Calu3 (cell line): ENCODE measurements around the gene GRIK2. TPM values are rescaled to one million over a fixed set of nuclear protein-coding genes. Genes with fewer than 3 reads are reported as not detected.

ENCODE experiments used
- BruUV-seq: library from RNA; stranded (reverse); fragments of 400-500 nt; replicated peaks from 2 replicates; lab custom pipeline; 2021; lab: Mats Ljungman, UMichigan
- CTCF ChIA-PET: fragments of 300-600 bp; sonication (Branson Sonifier 250); formaldehyde crosslinking; loops from one replicate; lab custom pipeline; 2022; ENCODE audit warnings: antibody characterized with exemption; lab: Charles Lee
- DNase-seq: peaks from one replicate; pipeline ENCODE4 v3.0.0; 2022
- H3K27ac Mint-ChIP-seq: one replicate; pipeline ENCODE4 v1.8.0; 2022; ENCODE audit warnings: mixed read lengths; ENCODE audit not compliant: unreplicated experiment
- H3K27me3 Mint-ChIP-seq: one replicate; pipeline ENCODE4 v1.8.0; 2022; ENCODE audit warnings: mixed read lengths; ENCODE audit not compliant: unreplicated experiment
- H3K36me3 Mint-ChIP-seq: one replicate; pipeline ENCODE4 v1.8.0; 2022; ENCODE audit warnings: mild to moderate bottlenecking, moderate library complexity, mixed read lengths; ENCODE audit not compliant: insufficient read depth, unreplicated experiment
- H3K4me1 Mint-ChIP-seq: one replicate; pipeline ENCODE4 v1.8.0; 2022; ENCODE audit warnings: mild to moderate bottlenecking, low read depth, mixed read lengths; ENCODE audit not compliant: unreplicated experiment
- H3K4me3 Mint-ChIP-seq: one replicate; pipeline ENCODE4 v1.8.0; 2022; ENCODE audit warnings: mild to moderate bottlenecking, low read depth, moderate library complexity, mixed read lengths; ENCODE audit not compliant: unreplicated experiment
- H3K9me3 Mint-ChIP-seq: one replicate; pipeline ENCODE4 v1.8.0; 2022; ENCODE audit warnings: low read depth, mixed read lengths; ENCODE audit not compliant: unreplicated experiment
- intact Hi-C: fragments of 100-400 bp; cut with micrococcal nuclease; formaldehyde crosslinking; loops from one replicate; pipeline ENCODE4 v1.10.0; 2022; ENCODE audit not compliant: unreplicated experiment
- total RNA-seq: library from RNA; stranded (reverse); gene quantifications from 2 replicates; pipeline ENCODE4 v1.2.3, GENCODE V29; 2022
- TF ChIP-seq, protein P1 (sequence below): fragments of 200-600 bp; IDR thresholded peaks from one replicate; pipeline ENCODE4 v1.8.0; 2022; ENCODE audit warnings: antibody characterized with exemption; ENCODE audit not compliant: unreplicated experiment

GRIK2 gene
- total RNA-seq, 1 experiment from 2014 or later: 3.3 TPM

DNA sequence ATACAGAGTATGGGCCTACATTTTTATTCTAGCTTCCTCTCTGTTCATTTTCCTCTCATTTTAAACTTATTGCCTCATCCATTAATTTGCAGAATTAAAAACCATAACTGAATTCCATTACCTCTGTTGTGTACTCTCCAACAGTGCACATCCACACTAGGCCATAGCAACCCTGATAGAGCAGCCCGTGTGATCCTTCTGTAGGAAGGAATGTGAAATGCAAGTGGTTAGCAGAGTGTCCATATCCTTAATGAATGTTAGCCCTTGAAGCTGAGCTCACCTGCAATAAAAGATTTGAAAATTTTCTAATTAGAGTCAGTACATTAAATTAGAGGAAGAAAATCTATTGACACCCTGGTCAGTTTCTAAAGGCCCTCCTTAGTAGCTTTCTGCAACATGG is 6.5 kb upstream of the GRIK2 start:
- intact Hi-C loops: loop anchor here (5.0 kb wide), 1 partner anchor 275 kb away; no protein-coding TSS in a partner anchor
- Mint-ChIP-seq H3K4me3 (no peak overlapping the region), H3K27me3 (no peaks in the 10 kb centered on the region), H3K4me1 (no peaks in the 10 kb centered on the region), H3K27ac (no peak overlapping the region), H3K36me3 (peaks cover 4% of the 10 kb centered on the region), H3K9me3 (peaks cover 3% of the 10 kb centered on the region)
- no TSS peak for BruUV-seq
- TF ChIP-seq, protein P1, sequence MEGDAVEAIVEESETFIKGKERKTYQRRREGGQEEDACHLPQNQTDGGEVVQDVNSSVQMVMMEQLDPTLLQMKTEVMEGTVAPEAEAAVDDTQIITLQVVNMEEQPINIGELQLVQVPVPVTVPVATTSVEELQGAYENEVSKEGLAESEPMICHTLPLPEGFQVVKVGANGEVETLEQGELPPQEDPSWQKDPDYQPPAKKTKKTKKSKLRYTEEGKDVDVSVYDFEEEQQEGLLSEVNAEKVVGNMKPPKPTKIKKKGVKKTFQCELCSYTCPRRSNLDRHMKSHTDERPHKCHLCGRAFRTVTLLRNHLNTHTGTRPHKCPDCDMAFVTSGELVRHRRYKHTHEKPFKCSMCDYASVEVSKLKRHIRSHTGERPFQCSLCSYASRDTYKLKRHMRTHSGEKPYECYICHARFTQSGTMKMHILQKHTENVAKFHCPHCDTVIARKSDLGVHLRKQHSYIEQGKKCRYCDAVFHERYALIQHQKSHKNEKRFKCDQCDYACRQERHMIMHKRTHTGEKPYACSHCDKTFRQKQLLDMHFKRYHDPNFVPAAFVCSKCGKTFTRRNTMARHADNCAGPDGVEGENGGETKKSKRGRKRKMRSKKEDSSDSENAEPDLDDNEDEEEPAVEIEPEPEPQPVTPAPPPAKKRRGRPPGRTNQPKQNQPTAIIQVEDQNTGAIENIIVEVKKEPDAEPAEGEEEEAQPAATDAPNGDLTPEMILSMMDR: no peak
- DNase-seq: no peak
- CTCF ChIA-PET: interaction anchor here (0.6 kb wide), 1 partner anchor 64 kb away, joined by 3 read pairs; no protein-coding TSS in a partner anchor

GRCh38 chr6:101391772-101392585 is 1.5 kb upstream of the GRIK2 start:
- H3K9me3 Mint-ChIP-seq: no peaks in the 10 kb centered on the region
- intact Hi-C loops: loop anchor here (10.0 kb wide), 1 partner anchor 1293 kb away; no protein-coding TSS in a partner anchor
- H3K27ac Mint-ChIP-seq: no peak overlapping the region
- no peaks in the 10 kb centered on the region for H3K27me3 Mint-ChIP-seq
- TF ChIP-seq, protein P1: no peak
- peaks cover 11% of the 10 kb centered on the region for H3K36me3 Mint-ChIP-seq
- no peaks in the 10 kb centered on the region for H3K4me1 Mint-ChIP-seq
- no peak overlapping the region for H3K4me3 Mint-ChIP-seq
- CTCF ChIA-PET: interaction anchor here (0.7 kb wide), 1 partner anchor 23 kb away, joined by 3 read pairs; no protein-coding TSS in a partner anchor
- DNase-seq: no peak
- BruUV-seq: no TSS peak

- H3K27ac Mint-ChIP-seq: no peak overlapping the region
- H3K27me3 Mint-ChIP-seq: no peaks in the 10 kb centered on the region
Measured at GRCh38 chr6:101392586-101393230, 800 bp upstream of the GRIK2 start.

GRCh38 chr6:101393829-101394251 is 332 bp downstream of the GRIK2 start:
- CTCF ChIA-PET: no interaction called here
- DNase-seq: peak; percentile 39
- Mint-ChIP-seq H3K4me3 (peak overlapping the region; percentile 74), H3K9me3 (no peaks in the 10 kb centered on the region), H3K27me3 (no peaks in the 10 kb centered on the region), H3K36me3 (peaks cover 11% of the 10 kb centered on the region), H3K4me1 (no peaks in the 10 kb centered on the region), H3K27ac (no peak overlapping the region)
- BruUV-seq: no TSS peak
- TF ChIP-seq, protein P1: no peak
- intact Hi-C loops: loop anchor here (10.0 kb wide), 1 partner anchor 1291 kb away; no protein-coding TSS in a partner anchor

More at GRCh38 chr6:101392586-101393230, 800 bp upstream of the GRIK2 start:
- Mint-ChIP-seq H3K4me1 (no peaks in the 10 kb centered on the region), H3K9me3 (no peaks in the 10 kb centered on the region), H3K4me3 (no peak overlapping the region), H3K36me3 (peaks cover 11% of the 10 kb centered on the region)
- no TSS peak for BruUV-seq
- CTCF ChIA-PET: interaction anchor here (0.7 kb wide), 1 partner anchor 24 kb away, joined by 3 read pairs; no protein-coding TSS in a partner anchor
- intact Hi-C loops: loop anchor here (10.0 kb wide), 1 partner anchor 1292 kb away; no protein-coding TSS in a partner anchor
- DNase-seq: no peak
- TF ChIP-seq, protein P1: no peak
